Endometrial microvascular endothelial cells (primary cell): ENCODE measurements around the gene PSAP. TPM values are rescaled to one million over a fixed set of nuclear protein-coding genes. Genes with fewer than 3 reads are reported as not detected.

Experiments
- in situ Hi-C: cut with HindIII; loops from 2 replicates; pipeline ENCODE4 v1.10.0; 2017; ENCODE audit warnings: low sequenced_read_pairs, low pct_unique_long_range_greater_than_20kb; ENCODE audit errors: inconsistent ontology term
- total RNA-seq: library from RNA; depleted of rRNA; stranded (reverse); fragments of >200 nt; gene quantifications from one replicate; pipeline ENCODE4 v1.2.3, GENCODE V29; 2015; ENCODE audit errors: inconsistent ontology term

PSAP gene
- total RNA-seq, 1 donor from 2014 or later: 727 TPM

GRCh38 chr10:71801361-71801760 lies 49.7 kb downstream of the PSAP start:
- in situ Hi-C loops: no loop called here

GRCh38 chr10:71799608-71800453 lies 51.2 kb downstream of the PSAP start:
- in situ Hi-C loops: no loop called here

- in situ Hi-C loops: no loop called here
These were observed 51.9 kb downstream of the PSAP start for GRCh38 chr10:71799112-71799511.

- in situ Hi-C loops: no loop called here
These were observed 52.8 kb downstream of the PSAP start for GRCh38 chr10:71798308-71798624.

GRCh38 chr10:71797533-71798307 lies 53.3 kb downstream of the PSAP start:
- in situ Hi-C loops: no loop called here

GRCh38 chr10:71796749-71797405 lies 54.2 kb downstream of the PSAP start:
- in situ Hi-C loops: no loop called here

- in situ Hi-C loops: no loop called here
These were observed 55.8 kb downstream of the PSAP start for GRCh38 chr10:71795248-71795647.

GRCh38 chr10:71790749-71791440 lies 60.2 kb downstream of the PSAP start:
- in situ Hi-C loops: no loop called here

- in situ Hi-C loops: no loop called here
These were observed 61.2 kb downstream of the PSAP start for GRCh38 chr10:71789871-71790270.

- in situ Hi-C loops: no loop called here
These were observed 62.1 kb downstream of the PSAP start for GRCh38 chr10:71788954-71789353.

GRCh38 chr10:71784679-71785272 lies 66.3 kb downstream of the PSAP start:
- in situ Hi-C loops: no loop called here

GRCh38 chr10:71783917-71784678 lies 67.0 kb downstream of the PSAP start:
- in situ Hi-C loops: no loop called here

- in situ Hi-C loops: no loop called here
These were observed 68.0 kb downstream of the PSAP start for GRCh38 chr10:71782917-71783490.

- in situ Hi-C loops: no loop called here
These were observed 68.7 kb downstream of the PSAP start for GRCh38 chr10:71782221-71782916.

GRCh38 chr10:71780719-71781118 lies 70.3 kb downstream of the PSAP start:
- in situ Hi-C loops: no loop called here

GRCh38 chr10:71780156-71780555 lies 70.9 kb downstream of the PSAP start:
- in situ Hi-C loops: no loop called here

GRCh38 chr10:71779641-71780040 lies 71.4 kb downstream of the PSAP start:
- in situ Hi-C loops: no loop called here
